Retina (tissue), 1 donor: ENCODE measurements around the gene IRF2BP1.
A peak's percentile ranks its signal among the peaks of the same experiment; 100 is the strongest.
"Not testable (repeated sequence)": the region's sequence is repeated elsewhere in the genome, so short reads cannot be mapped to it uniquely, and the experiment has no call there.

Source experiments
- DNase-seq: peaks from one replicate; pipeline ENCODE4 v3.0.0-alpha.2; 2016

The IRF2BP1 gene

DNA sequence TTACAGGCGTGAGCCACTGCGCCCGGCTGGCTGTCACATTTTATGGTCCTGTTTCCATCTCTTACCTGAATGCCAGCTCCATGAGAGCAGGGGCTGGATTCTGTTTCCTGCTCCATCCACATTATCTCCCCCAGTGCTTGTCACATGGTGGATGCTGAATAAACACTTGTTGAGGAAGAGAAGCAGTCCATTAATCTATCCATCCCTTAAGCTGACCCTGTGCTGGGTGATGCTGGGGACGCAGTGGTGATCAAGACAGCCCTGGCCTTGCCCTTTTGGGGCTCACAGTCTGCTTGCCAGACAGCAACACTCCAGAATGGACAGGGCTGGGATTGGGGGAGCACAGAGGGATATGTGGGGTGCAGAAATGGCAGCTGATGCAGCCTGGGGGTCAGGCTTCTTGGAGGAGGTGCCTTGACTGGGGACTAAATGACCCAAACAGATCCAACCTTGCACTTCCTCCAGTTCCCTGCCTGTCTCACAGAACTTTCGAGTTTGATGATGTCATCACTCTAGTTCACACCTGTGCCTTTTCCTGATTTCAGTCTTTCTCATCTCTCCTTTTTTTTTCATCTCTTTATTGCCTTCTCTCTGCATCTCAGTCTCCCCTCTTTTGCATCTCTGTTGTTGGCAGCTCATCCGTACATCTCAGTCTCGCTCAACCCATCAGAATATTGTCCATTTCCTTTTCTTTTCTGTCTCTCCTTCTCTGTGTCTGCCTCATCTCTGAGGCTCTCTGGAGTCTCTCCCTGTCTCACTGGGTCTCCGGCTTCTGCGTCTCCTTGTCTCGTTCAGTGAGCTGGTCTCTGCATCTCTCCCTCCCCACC lies 4.6 kb downstream of the IRF2BP1 start:
- DNase-seq: no peak

DNA sequence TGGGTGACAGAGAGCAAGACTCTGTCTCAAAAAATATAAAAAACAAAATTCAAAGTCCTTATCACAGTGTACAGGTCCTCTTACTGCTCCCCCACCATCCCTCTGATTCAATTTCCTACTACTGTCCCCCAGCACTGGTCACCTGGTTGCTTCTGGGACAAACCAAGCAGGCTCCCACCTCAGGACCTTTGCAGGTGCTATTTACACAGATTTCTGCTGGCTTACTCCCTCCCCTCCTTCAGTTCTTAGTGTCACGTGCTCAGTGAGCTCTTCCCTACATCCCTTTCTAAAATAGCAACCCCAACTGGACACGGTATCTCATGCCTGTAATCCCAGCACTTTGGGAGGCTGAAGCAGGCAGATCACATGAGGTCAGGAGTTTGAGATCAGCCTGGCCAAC lies 6.0 kb downstream of the IRF2BP1 start:
- no peak for DNase-seq

- DNase-seq: peak; percentile 16
Observed at GRCh38 chr19:45879055-45879454, 6.9 kb downstream of the IRF2BP1 start.

GRCh38 chr19:45878043-45878794 lies 7.7 kb downstream of the IRF2BP1 start:
- DNase-seq: no peak

DNA sequence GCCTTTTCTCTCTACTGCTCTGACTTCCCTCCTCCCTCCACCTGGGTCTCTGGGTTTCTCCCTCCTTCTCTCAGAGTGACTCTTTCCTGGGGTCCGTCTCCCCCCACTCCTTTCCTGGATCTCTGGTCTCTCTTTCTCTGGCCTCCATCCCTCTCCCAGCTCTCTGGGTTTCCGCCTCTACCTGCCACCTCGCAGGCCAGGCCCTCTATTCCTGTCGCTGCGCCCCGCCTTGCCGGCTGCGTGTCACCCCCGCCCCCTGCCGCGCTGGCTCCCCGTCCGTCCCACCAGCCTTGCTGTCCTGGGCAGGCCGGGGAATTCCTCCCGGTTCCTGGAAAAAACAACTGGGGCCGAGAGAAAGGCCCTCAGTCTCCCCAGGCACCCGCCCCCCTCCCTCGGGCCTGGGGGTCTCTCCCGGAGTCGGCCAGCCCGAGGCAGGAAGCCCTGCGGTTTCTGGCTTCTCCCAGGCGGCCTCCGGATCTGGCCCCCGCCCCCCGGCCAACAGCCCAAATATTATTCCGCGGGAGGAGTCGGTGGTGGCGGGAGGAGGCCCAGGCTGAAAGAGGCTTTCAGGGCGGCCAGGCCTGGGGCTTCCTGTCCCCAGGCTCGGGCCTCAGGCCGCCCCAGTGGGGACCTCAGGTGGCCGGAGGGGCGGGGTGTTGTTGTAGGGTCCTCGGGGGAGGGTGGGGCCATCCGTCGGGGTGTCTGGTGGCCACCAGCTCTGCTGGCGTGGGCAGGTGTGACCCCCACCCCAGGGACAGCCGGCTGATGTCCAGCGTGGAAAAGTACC lies 9.3 kb downstream of the IRF2BP1 start:
- DNase-seq: peak; percentile 46

- no peak for DNase-seq
Observed at GRCh38 chr19:45876161-45876410, 9.9 kb downstream of the IRF2BP1 start.

DNA sequence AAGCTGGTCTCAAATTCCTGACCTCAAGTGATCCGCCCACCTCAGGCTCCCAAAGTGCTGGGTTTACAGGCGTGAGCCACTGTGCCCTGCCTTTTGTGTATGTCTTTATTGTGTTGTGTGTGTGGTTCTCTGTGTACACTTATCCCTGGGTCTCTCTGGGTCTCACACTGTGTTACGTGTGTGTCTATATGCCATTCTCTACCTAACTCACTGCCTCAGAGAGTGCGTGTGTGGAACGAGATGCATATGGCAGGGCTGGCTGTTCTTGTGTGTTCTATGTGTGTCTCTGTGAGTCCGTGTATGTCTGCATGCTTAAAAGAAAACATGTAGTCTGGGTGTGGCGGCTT lies 11.3 kb downstream of the IRF2BP1 start:
- no peak for DNase-seq

- no peak for DNase-seq
Observed at GRCh38 chr19:45873219-45873772, 12.6 kb downstream of the IRF2BP1 start.

DNA sequence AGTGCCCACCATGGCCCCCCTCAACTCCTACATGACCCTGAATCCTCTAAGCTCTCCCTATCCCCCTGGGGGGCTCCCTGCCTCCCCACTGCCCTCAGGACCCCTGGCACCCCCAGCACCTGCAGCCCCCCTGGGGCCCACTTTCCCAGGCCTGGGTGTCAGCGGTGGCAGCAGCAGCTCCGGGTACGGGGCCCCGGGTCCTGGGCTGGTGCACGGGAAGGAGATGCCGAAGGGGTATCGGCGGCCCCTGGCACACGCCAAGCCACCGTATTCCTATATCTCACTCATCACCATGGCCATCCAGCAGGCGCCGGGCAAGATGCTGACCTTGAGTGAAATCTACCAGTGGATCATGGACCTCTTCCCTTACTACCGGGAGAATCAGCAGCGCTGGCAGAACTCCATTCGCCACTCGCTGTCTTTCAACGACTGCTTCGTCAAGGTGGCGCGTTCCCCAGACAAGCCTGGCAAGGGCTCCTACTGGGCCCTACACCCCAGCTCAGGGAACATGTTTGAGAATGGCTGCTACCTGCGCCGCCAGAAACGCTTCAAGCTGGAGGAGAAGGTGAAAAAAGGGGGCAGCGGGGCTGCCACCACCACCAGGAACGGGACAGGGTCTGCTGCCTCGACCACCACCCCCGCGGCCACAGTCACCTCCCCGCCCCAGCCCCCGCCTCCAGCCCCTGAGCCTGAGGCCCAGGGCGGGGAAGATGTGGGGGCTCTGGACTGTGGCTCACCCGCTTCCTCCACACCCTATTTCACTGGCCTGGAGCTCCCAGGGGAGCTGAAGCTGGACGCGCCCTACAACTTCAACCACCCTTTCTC lies 13.6 kb downstream of the IRF2BP1 start:
- no peak for DNase-seq

DNA sequence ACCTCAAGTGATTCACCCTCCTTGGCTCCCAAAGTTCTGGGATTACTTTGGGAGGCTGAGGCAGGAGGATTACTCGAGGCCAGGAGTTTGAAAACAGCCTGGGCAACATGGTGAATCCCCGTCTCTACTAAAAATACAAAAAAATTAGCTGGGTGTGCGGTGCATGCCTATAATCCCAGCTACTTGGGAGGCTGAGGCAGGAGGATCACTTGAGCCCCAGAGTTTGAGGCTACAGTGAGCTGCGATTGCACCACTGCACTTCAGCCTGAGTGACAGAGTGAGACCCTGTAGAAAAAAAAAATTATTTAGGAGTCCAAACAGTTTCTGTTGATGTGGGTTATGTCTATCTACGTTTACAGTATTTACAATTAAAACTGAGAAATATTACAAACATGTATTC lies 15.1 kb downstream of the IRF2BP1 start:
- DNase-seq: no peak

GRCh38 chr19:45867241-45867640 lies 18.7 kb downstream of the IRF2BP1 start:
- not testable (repeated sequence) for DNase-seq

DNA sequence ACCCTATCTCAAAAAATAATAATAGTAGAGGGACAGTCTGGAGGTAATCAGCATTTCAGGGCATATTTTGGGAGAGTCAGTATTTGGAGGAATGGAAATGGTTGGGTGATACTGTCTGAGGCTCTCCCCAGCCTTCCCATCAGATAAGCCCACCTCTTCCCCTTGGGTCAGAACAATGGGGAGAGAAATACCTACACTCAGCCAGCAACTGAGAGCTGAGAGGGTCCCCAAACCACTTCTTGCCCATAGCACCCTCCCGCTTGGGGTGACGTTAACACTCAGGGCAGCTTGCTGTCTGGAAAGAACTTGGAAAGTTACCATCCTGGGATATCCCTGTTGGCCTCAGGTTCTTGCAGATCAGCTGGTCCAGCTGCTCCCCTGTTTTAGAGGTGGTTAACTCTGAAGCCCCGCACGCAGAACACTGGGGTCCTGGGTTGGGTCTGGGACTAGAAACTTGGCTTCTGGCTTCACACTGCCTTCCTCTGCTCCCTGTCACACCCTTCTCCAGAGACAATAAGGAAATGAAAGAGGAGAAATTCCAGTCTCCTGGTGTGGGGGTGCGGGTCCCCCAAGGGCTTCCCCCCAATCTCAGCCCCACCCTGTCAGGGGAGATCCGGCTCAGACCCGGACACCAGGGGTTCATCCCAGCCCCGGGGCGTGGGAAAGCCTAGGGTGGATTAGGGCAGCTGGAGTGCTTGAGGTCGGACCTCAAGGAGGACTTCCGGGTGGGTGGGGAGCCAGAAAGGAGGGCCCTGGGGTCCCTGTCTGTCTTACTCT lies 19.4 kb downstream of the IRF2BP1 start:
- no peak for DNase-seq

GRCh38 chr19:45865269-45865948 lies 20.5 kb downstream of the IRF2BP1 start:
- DNase-seq: no peak

DNA sequence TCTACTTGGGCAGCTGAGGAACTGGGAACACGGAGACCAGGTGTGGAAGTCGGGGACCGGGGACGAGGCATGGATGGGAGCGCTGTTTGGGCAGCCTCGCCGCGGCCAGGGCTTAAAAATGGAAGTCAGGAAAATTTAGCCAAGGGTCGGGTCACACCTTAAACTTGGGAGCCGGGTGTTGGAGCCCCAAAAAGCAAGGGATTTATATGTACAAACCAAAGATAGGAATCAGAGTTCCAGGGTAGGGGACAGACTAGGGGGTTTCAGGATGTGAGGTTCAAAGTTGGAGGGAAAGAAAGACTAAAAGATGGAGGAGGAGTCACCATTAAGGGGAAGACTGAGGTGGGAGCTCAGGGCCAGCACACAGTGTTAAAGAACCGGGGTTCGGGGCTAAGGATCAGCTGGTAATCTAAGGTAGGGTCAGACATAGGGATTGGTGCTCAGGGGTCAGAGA lies 21.3 kb downstream of the IRF2BP1 start:
- DNase-seq: no peak

DNA sequence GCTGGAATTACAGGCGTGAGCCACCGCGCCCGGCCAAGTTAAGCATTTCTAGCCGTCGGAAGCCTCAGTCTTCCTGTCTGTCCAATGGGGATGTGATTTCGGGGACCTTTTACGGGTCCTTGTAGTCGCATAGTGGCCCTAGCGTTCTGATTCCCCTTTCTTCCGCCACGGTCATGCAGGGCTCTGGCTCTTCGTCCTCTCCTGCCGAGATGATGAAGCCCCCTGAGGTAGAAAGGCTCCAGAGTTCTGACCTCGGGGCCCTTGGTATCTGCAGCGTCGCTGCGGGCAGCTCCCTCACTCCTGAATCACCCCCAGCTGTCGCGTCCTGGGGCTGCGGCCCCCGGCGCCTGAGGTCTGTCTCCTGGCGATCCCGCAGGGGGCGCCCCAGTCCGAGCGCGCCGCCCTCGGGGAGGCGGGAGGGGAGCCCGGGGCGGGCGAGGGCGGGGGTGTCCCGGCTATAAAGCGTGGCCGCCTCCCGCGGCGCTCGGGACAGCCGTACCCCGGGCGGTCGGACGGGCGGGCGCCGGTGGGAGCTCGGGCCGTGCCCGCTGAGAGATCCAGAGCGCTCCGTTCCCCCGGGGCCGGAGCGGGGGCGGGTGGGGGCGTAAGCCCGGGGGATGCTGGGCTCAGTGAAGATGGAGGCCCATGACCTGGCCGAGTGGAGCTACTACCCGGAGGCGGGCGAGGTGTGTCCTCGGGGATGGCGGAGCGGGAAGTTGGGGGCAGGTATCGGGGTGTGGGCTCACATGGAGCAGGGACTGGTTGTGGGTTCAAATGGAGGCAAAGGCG lies 21.9 kb downstream of the IRF2BP1 start, which contains the start of gene FOXA3:
Gene FOXA3 (plus strand): TSS at position 487 of the 789 bp plus-strand sequence. CDS start 131 bp downstream, at position 618.
- DNase-seq: peak; percentile 41

- no peak for DNase-seq
Observed at GRCh38 chr19:45863335-45863839, 22.6 kb downstream of the IRF2BP1 start.

GRCh38 chr19:45862564-45863334 lies 23.2 kb downstream of the IRF2BP1 start, which contains the start of gene SYMPK:
Gene SYMPK, minus strand, starts transcription at chr19:45863147. Its CDS starts 8,652 bp downstream, at chr19:45854495.
- DNase-seq: peak; percentile 96

- no peak for DNase-seq
Observed at GRCh38 chr19:45862271-45862563, 23.7 kb downstream of the IRF2BP1 start.
